ENCODE measurements around the gene PLEKHG7. TPM values are rescaled to one million over a fixed set of nuclear protein-coding genes. Genes with fewer than 3 reads are reported as not detected.
"Not testable (repeated sequence)": the region's sequence is repeated elsewhere in the genome, so short reads cannot be mapped to it uniquely, and the experiment has no call there.

Gene PLEKHG7
- 23.2 and 26.7 TPM in 2 replicates for total RNA-seq
- 8.2 TPM for total RNA-seq (2013)
- polyA plus RNA-seq, result 2.1 and 7.5 TPM in 2 replicates
- 3.4 and 11.0 TPM in 2 replicates for polyA minus RNA-seq

GRCh38 chr12:92702754-92703679 lies at the start of gene PLEKHG7:
TSS of gene PLEKHG7 (plus strand) at chr12:92702989. CDS start at chr12:92706632, 3,643 bp downstream.
- peaks cover 16 to 29% of the 10 kb centered on the region in 2 donors for H3K4me1 ChIP-seq (ENCODE audit: control insufficient read depth in 2 of 2, insufficient read depth in 2 of 2, low read length in 2 of 2)
- H2AFZ ChIP-seq (ENCODE audit: insufficient read depth, low read depth, low read length, poor library complexity, severe bottlenecking), result peak within 1 kb of the TSS; percentile 63
- no peaks in the 10 kb centered on the region for H3K27me3 ChIP-seq (replicated peaks in 1 of 4; ENCODE audit: control extremely low read depth in 1 of 4, control insufficient read depth in 3 of 4, insufficient read depth in 4 of 4, low read length in 3 of 4)
- no peaks in the 10 kb centered on the region for H4K20me1 ChIP-seq (ENCODE audit: control insufficient read depth, insufficient read depth, low read length, poor library complexity, severe bottlenecking)
- TF ChIP-seq CTCF (IDR thresholded peaks at IDR 0.05) (no peak), EZH2 (IDR thresholded peaks at IDR 0.05; ENCODE audit: borderline replicate concordance, insufficient read depth, low read depth, low read length, poor library complexity, severe bottlenecking) (no peak)
- H3K4me3 ChIP-seq (ENCODE audit: control extremely low read depth in 1 of 5, extremely low read depth in 1 of 5, insufficient read depth in 1 of 5, low read depth in 2 of 5, low read length in 4 of 5), result peak within 1 kb of the TSS in 4 of 5 experiments; percentile 30 to 67 (median 54)
- H3K9me3 ChIP-seq (ENCODE audit: control extremely low read depth in 1 of 3, control insufficient read depth in 2 of 3, insufficient read depth in 1 of 3, low read length in 2 of 3), result no peaks in the 10 kb centered on the region
- whole genome bisulfite sequencing (ENCODE audit: insufficient coverage), result 52% methylated on average over 8 of the region's 8 CpGs
- POLR2A ChIA-PET, result no interaction called here
- no peaks in the 10 kb centered on the region for H3K79me2 ChIP-seq (ENCODE audit: control insufficient read depth, insufficient read depth, low read length)
- Mint-ChIP-seq H3K4me1 (peaks cover 41% of the 10 kb centered on the region), H3K27me3 (no peaks in the 10 kb centered on the region), H3K4me3 (peak within 1 kb of the TSS; percentile 83), H3K27ac (peak within 1 kb of the TSS; percentile 79), H3K9me3 (ENCODE audit: insufficient read depth) (peaks cover 2% of the 10 kb centered on the region)
- peak within 1 kb of the TSS; percentile 60 for H3K9ac ChIP-seq (ENCODE audit: low read length)
- intact Hi-C loops (cut with micrococcal nuclease), result loop anchor here (2.0 kb wide), 1 partner anchor 108 kb away; no protein-coding TSS in a partner anchor
- peaks cover 0 to 8% of the 10 kb centered on the region in 2 experiments for H3K36me3 ChIP-seq (replicated peaks in 1 of 2; ENCODE audit: control extremely low read depth in 1 of 2, control insufficient read depth in 1 of 2, extremely low read depth in 1 of 2, insufficient read depth in 2 of 2, low read length in 1 of 2)
- DNase-seq, result peak; percentile 72
- CTCF ChIA-PET, result interaction anchor here (0.8 to 1.2 kb wide), 5 partner anchors 9 to 1322 kb away, joined by 3 to 5 read pairs (median 3); no protein-coding TSS in a partner anchor
- ATAC-seq (ENCODE audit: low read depth), result peak; percentile 76
- peak within 1 kb of the TSS; percentile 65 to 73 for H3K27ac ChIP-seq (ENCODE audit: low read length in 2 of 2)
- peak within 1 kb of the TSS; percentile 64 for H3K4me2 ChIP-seq (replicated peaks; ENCODE audit: low read depth, low read length, poor library complexity, severe bottlenecking)

- H3K4me1 ChIP-seq (ENCODE audit: control insufficient read depth in 2 of 2, insufficient read depth in 2 of 2, low read length in 2 of 2); H3K9ac ChIP-seq (ENCODE audit: low read length); H4K20me1 ChIP-seq (ENCODE audit: control insufficient read depth, insufficient read depth, low read length, poor library complexity, severe bottlenecking); POLR2A ChIA-PET; H3K4me3 ChIP-seq (ENCODE audit: control extremely low read depth in 1 of 5, extremely low read depth in 1 of 5, insufficient read depth in 1 of 5, low read depth in 2 of 5, low read length in 4 of 5); H3K4me1 Mint-ChIP-seq; H3K27ac Mint-ChIP-seq; ATAC-seq (ENCODE audit: low read depth); H3K27me3 ChIP-seq (replicated peaks in 1 of 4; ENCODE audit: control extremely low read depth in 1 of 4, control insufficient read depth in 3 of 4, insufficient read depth in 4 of 4, low read length in 3 of 4); H3K27ac ChIP-seq (ENCODE audit: low read length in 2 of 2); H2AFZ ChIP-seq (ENCODE audit: insufficient read depth, low read depth, low read length, poor library complexity, severe bottlenecking); H3K4me3 Mint-ChIP-seq; H3K4me2 ChIP-seq (replicated peaks; ENCODE audit: low read depth, low read length, poor library complexity, severe bottlenecking); H3K9me3 Mint-ChIP-seq (ENCODE audit: insufficient read depth); H3K9me3 ChIP-seq (ENCODE audit: control extremely low read depth in 1 of 3, control insufficient read depth in 2 of 3, insufficient read depth in 1 of 3, low read length in 2 of 3); H3K27me3 Mint-ChIP-seq; DNase-seq; H3K79me2 ChIP-seq (ENCODE audit: control insufficient read depth, insufficient read depth, low read length); H3K36me3 ChIP-seq (replicated peaks in 1 of 2; ENCODE audit: control extremely low read depth in 1 of 2, control insufficient read depth in 1 of 2, extremely low read depth in 1 of 2, insufficient read depth in 2 of 2, low read length in 1 of 2): not testable (repeated sequence)
- WGBS (ENCODE audit: insufficient coverage), result 100% methylated on average over 1 of the region's 4 CpGs
- CTCF ChIA-PET, result interaction anchor here (1.2 to 3.0 kb wide), 3 partner anchors 8 to 1293 kb away, joined by 4 to 10 read pairs (median 8); no protein-coding TSS in a partner anchor
- intact Hi-C loops (cut with micrococcal nuclease), result loop anchor here (5.0 kb wide), 2 partner anchors 662 to 1677 kb away; no protein-coding TSS in a partner anchor
These were observed 48.5 kb upstream of the PLEKHG7 start for GRCh38 chr12:92654256-92654655.

All from B cell (primary cell).